GM12878 (cell line): ENCODE measurements around the gene GIMAP2.
"Not testable (repeated sequence)": the region's sequence is repeated elsewhere in the genome, so short reads cannot be mapped to it uniquely, and the experiment has no call there.

Experiments
- CHD2 ChIP-seq: IDR thresholded peaks from 2 replicates; pipeline ENCODE4 v1.6.1; 2011; ENCODE audit warnings: low read depth, low read length, improper control_type of control experiment, borderline replicate concordance
- CTCF ChIP-seq, 3 experiments: IDR thresholded peaks in 2 of 3; conservative IDR thresholded peaks in 1 of 3; 2 replicates each; pipeline ENCODE4 v1.5.1; 2011; ENCODE audit warnings: low read depth in 3 of 3, low read length in 3 of 3, mild to moderate bottlenecking in 3 of 3, control low read depth in 2 of 3, moderate library complexity in 2 of 3, inconsistent platforms in 1 of 3, mixed read lengths in 1 of 3; ENCODE audit not compliant: control insufficient read depth in 2 of 3, insufficient read depth in 1 of 3; ENCODE audit errors: extremely low read depth in 1 of 3
- EP300 ChIP-seq, 2 experiments: fragments of 150-350 bp in 1 of 2; IDR thresholded peaks; 2 replicates each; pipeline ENCODE4 v1.6.1; 2011 to 2012; ENCODE audit warnings: low read depth in 2 of 2, low read length in 2 of 2, borderline replicate concordance in 1 of 2, improper control_type of control experiment in 1 of 2, inconsistent platforms in 1 of 2; ENCODE audit not compliant: control insufficient read depth in 1 of 2
- EZH2 ChIP-seq: IDR thresholded peaks from 2 replicates; pipeline ENCODE4 v1.6.1; 2012; ENCODE audit warnings: low read depth, mild to moderate bottlenecking, control low read depth, inconsistent platforms, low read length, borderline replicate concordance; ENCODE audit not compliant: control insufficient read depth
- POLR2A ChIP-seq: IDR thresholded peaks from 2 replicates; pipeline ENCODE4 v1.6.1; 2011; ENCODE audit warnings: low read depth, mild to moderate bottlenecking, low read length
- REST ChIP-seq: IDR thresholded peaks from 2 replicates; pipeline ENCODE4 v1.6.1; 2012; ENCODE audit warnings: mild to moderate bottlenecking, low read depth, low read length
- STAT3 ChIP-seq: IDR thresholded peaks from 2 replicates; pipeline ENCODE4 v1.6.1; 2011; ENCODE audit warnings: low read depth, low read length, improper control_type of control experiment
- TCF7 ChIP-seq: IDR thresholded peaks from 2 replicates; pipeline ENCODE4 v1.6.1; 2014; ENCODE audit warnings: antibody characterized with exemption, borderline replicate concordance
- ZNF274 ChIP-seq: IDR thresholded peaks from one replicate; pipeline ENCODE4 v1.8.0; 2011; ENCODE audit not compliant: insufficient read length, insufficient read depth

GRCh38 chr7:150662821-150663220, 22.7 kb upstream of the GIMAP2 start:
- not testable (repeated sequence) for TF ChIP-seq POLR2A; EZH2; TCF7; STAT3; CHD2; CTCF (IDR thresholded peaks at IDR 0.05 in 2 of 3, conservative IDR thresholded peaks at IDR 0.05 in 1 of 3; ENCODE audit: control insufficient read depth in 2 of 3, extremely low read depth in 1 of 3, insufficient read depth in 1 of 3, low read depth in 3 of 3, low read length in 3 of 3); EP300 (IDR thresholded peaks at IDR 0.05; ENCODE audit: borderline replicate concordance in 1 of 2, control insufficient read depth in 1 of 2, low read depth in 2 of 2, low read length in 2 of 2); ZNF274; REST
